ENCODE measurements around the gene CEACAM1.
"Not testable (repeated sequence)": the region's sequence is repeated elsewhere in the genome, so short reads cannot be mapped to it uniquely, and the experiment has no call there.

CEACAM1 gene

GRCh38 chr19:42548552-42548951 is 20.3 kb upstream of the CEACAM1 start:
- DNase-seq, result no peak

- no peak for DNase-seq
Measured at GRCh38 chr19:42547929-42548328, 19.6 kb upstream of the CEACAM1 start.

GRCh38 chr19:42546831-42547500 is 18.7 kb upstream of the CEACAM1 start:
- no peak for DNase-seq

GRCh38 chr19:42544146-42544545 is 15.9 kb upstream of the CEACAM1 start:
- DNase-seq, result no peak

- DNase-seq, result no peak
Measured at GRCh38 chr19:42542791-42543190, 14.5 kb upstream of the CEACAM1 start.

- DNase-seq, result no peak
Measured at GRCh38 chr19:42540071-42540553, 11.8 kb upstream of the CEACAM1 start.

GRCh38 chr19:42538841-42539709 is 10.8 kb upstream of the CEACAM1 start:
- no peak for DNase-seq

- not testable (repeated sequence) for DNase-seq
Measured at GRCh38 chr19:42535276-42535675, 7.0 kb upstream of the CEACAM1 start.

- DNase-seq, result no peak
Measured at GRCh38 chr19:42534391-42534790, 6.1 kb upstream of the CEACAM1 start.

- no peak for DNase-seq
Measured at GRCh38 chr19:42532891-42533290, 4.6 kb upstream of the CEACAM1 start.

- DNase-seq, result no peak
Measured at GRCh38 chr19:42531313-42531712, 3.0 kb upstream of the CEACAM1 start.

- DNase-seq, result peak; percentile 56 to 67
Measured at GRCh38 chr19:42529248-42529764, 1.0 kb upstream of the CEACAM1 start.

GRCh38 chr19:42524943-42525342 is 3.3 kb downstream of the CEACAM1 start:
- no peak for DNase-seq

- no peak for DNase-seq
Measured at GRCh38 chr19:42524250-42524649, 4.0 kb downstream of the CEACAM1 start.

GRCh38 chr19:42522262-42522661 is 6.0 kb downstream of the CEACAM1 start:
- not testable (repeated sequence) for DNase-seq

GRCh38 chr19:42521346-42522030 is 6.8 kb downstream of the CEACAM1 start:
- peak; percentile 31 to 42 for DNase-seq

GRCh38 chr19:42519108-42519507 is 9.2 kb downstream of the CEACAM1 start:
- no peak for DNase-seq

GRCh38 chr19:42516771-42517170 is 11.5 kb downstream of the CEACAM1 start:
- no peak for DNase-seq

GRCh38 chr19:42515241-42515832 is 12.9 kb downstream of the CEACAM1 start:
- no peak for DNase-seq

GRCh38 chr19:42514449-42514848 is 13.8 kb downstream of the CEACAM1 start:
- DNase-seq, result no peak

- no peak for DNase-seq
Measured at GRCh38 chr19:42512743-42513304, 15.5 kb downstream of the CEACAM1 start.

GRCh38 chr19:42512130-42512636 is 16.1 kb downstream of the CEACAM1 start:
- DNase-seq, result no peak

All from inflammatory macrophage (primary cell).